C4-2B (cell line): ENCODE measurements around the gene GPR31.

Experiments
- CTCF ChIP-seq: fragments of 450-650 bp; conservative IDR thresholded peaks from 2 replicates; pipeline ENCODE4 v1.5.1; 2017; ENCODE audit warnings: mild to moderate bottlenecking
- ZFX ChIP-seq: fragments of 450-650 bp; IDR thresholded peaks from 2 replicates; pipeline ENCODE4 v1.6.1; 2017

GRCh38 chr6:167112421-167112820, 45.4 kb downstream of the GPR31 start:
- TF ChIP-seq CTCF (no peak), ZFX (no peak)
